ENCODE results near the gene ATP6AP2. TPM values are rescaled to one million over a fixed set of nuclear protein-coding genes. Genes with fewer than 3 reads are reported as not detected.

Gene ATP6AP2
- total and polyA plus RNA-seq, 8 donors, result 118 to 145 (median 129) TPM

DNA sequence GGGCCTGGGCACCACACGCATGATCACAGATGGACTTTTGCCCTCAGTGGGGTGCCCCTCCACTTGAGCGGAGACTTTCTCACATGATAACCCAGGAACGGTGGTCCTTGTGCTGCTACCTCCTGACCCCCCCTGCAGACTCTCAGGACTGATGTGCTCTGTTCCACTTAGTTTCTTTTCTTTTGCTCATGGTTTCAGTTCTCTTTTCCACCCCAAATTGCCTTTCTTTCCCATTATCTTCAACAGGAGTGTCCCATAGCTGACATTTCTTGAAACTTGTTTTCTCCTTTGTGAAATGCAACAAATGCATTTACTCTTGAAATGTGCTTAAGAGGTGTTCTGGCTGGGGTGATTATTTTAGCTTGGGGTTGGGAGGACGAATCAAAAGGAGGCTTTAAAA, 51.4 kb downstream of the ATP6AP2 start:
- TF ChIP-seq CTCF (IDR thresholded peaks at IDR 0.05), result no peak
- no peak for DNase-seq
- Histone ChIP-seq H3K9me3 (no peaks in the 10 kb centered on the region), H3K27ac (no peak overlapping the region), H3K4me1 (no peaks in the 10 kb centered on the region), H3K4me3 (no peak overlapping the region), H3K27me3 (no peaks in the 10 kb centered on the region), H3K36me3 (peaks cover 0 to 98% of the 10 kb centered on the region in 2 donors)
- ATAC-seq, result no peak
- intact Hi-C loops (cut with DNase I), result no loop called here

DNA sequence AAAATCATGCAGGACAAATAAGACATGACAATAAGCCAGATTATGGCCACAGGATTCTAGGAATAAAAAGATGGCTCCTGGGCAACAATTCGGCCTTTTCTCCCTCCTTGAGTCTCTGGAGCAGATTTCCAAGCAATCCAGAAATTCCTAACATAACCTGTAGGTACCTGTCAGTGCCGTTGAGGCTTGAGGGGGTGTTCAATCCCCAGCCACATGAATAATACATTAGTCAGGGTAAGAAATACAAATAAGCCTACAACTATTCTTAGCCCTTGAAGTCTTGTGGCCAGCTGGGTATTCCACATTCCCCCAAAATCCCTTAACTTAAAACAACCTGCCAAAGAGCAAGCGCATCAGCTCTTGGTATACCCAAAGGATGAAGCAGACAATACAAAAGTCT, 56.9 kb downstream of the ATP6AP2 start:
- peaks cover 0 to 7% of the 10 kb centered on the region in 2 donors for H3K27me3 ChIP-seq
- intact Hi-C loops (cut with DNase I), result no loop called here
- H3K27ac ChIP-seq, result no peak overlapping the region
- no peaks in the 10 kb centered on the region for H3K9me3 ChIP-seq
- ATAC-seq (no peak), DNase-seq (no peak)
- H3K4me1 ChIP-seq, result peaks cover 0 to 15% of the 10 kb centered on the region in 2 donors
- H3K4me3 ChIP-seq, result no peak overlapping the region
- H3K36me3 ChIP-seq, result peaks cover 0 to 66% of the 10 kb centered on the region in 2 donors
- no peak for TF ChIP-seq CTCF (IDR thresholded peaks at IDR 0.05)

DNA sequence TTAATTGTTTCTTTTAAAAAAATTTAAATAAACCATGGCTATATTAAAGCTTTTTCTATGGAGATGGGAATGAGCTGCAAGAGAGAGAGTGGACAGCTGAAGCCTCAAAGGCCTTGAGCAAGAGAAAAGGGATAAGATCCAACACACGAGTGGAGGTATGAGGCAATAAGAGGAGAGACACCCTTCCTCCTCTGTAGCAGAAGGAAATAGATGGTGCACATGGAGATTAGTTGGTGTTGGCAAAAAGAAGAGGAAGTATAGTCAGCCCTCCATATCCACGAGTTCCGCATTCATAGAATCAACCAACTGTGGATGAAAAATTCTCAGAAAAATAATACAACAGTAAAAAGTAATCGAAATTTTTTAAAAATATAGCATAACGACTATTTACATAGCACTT, 63.4 kb downstream of the ATP6AP2 start:
- Histone ChIP-seq H3K4me1 (peaks cover 10 to 37% of the 10 kb centered on the region in 2 donors), H3K9me3 (no peaks in the 10 kb centered on the region), H3K27ac (peak overlapping the region; percentile 71 to 89), H3K36me3 (peaks cover 0 to 5% of the 10 kb centered on the region in 2 donors), H3K4me3 (peak overlapping the region; percentile 7 to 73), H3K27me3 (peaks cover 0 to 6% of the 10 kb centered on the region in 2 donors)
- no peak for TF ChIP-seq CTCF (IDR thresholded peaks at IDR 0.05)
- intact Hi-C loops (cut with DNase I), result no loop called here
- DNase-seq (peak in 1 of 4 donors; percentile 19), ATAC-seq (peak; percentile 33)

GRCh38 chrX:40644821-40645358, 64.1 kb downstream of the ATP6AP2 start:
- intact Hi-C loops (cut with DNase I), result no loop called here
- DNase-seq (peak in 2 of 4 donors; percentile 64), ATAC-seq (peak; percentile 50)
- Histone ChIP-seq H3K4me3 (peak overlapping the region; percentile 7 to 73), H3K27me3 (no peaks in the 10 kb centered on the region), H3K9me3 (no peaks in the 10 kb centered on the region), H3K27ac (peak overlapping the region; percentile 71 to 89), H3K4me1 (peaks cover 10 to 37% of the 10 kb centered on the region in 2 donors), H3K36me3 (peaks cover 0 to under 1% of the 10 kb centered on the region in 2 donors)
- no peak for TF ChIP-seq CTCF (IDR thresholded peaks at IDR 0.05)

GRCh38 chrX:40646489-40647306, 65.9 kb downstream of the ATP6AP2 start:
- Histone ChIP-seq H3K27me3 (no peaks in the 10 kb centered on the region), H3K4me1 (peaks cover 10 to 28% of the 10 kb centered on the region in 2 donors), H3K27ac (peak overlapping the region; percentile 79 to 85), H3K36me3 (no peaks in the 10 kb centered on the region), H3K4me3 (peak overlapping the region; percentile 70 to 73), H3K9me3 (no peaks in the 10 kb centered on the region)
- ATAC-seq (peak; percentile 54), DNase-seq (peak in 3 of 4 donors; percentile 13 to 87 (median 54))
- no peak for TF ChIP-seq CTCF (IDR thresholded peaks at IDR 0.05)
- intact Hi-C loops (cut with DNase I), result no loop called here
